GM18909 (cell line): Measurements from ENCODE around the gene DLG2.

Source experiments
- ATAC-seq: cut with Tn5 transposase; IDR thresholded peaks from one replicate; pipeline ENCODE4 v1.9.1; 2021; ENCODE audit warnings: mild to moderate bottlenecking; ENCODE audit not compliant: unreplicated experiment, poor library complexity

DLG2 gene

DNA sequence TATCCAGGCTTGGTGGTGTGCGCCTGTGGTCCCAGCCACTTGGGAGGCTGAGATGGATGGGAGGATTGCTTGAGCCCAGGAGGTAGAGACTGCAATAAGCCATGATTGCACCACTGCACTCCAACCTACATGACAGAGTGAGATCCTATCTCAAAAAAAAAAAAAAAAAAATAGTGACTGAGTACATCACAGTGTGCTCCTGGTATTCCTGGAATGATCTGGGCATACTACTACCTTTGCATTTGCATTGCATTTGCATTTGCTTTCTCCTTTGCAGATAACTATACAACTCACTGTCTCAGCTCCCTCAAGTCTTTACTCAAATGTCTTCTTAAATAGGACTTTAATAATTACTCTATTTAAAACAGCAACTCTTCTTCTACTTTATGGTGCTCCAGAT is 51.8 kb downstream of the DLG2 start:
- ATAC-seq, result no peak

DNA sequence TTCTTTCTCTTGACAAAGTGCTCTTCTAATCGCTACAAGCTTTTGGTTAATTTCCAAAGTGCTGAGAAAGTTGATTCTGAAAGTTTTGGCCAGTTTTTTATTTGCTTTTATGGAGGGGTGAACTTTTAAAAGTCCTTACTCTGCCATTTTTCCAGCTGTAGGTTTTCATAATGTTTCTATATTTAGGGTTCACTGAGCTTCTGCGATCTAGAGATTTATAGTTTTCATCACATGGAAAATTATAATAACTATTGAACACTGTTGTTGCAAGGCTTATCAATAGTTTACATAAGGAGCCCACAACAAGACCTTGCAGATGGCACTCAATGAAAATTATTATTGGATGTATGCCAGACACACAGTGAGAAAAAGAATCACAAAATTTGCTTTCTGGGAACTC is 55.1 kb downstream of the DLG2 start:
- no peak for ATAC-seq

DNA sequence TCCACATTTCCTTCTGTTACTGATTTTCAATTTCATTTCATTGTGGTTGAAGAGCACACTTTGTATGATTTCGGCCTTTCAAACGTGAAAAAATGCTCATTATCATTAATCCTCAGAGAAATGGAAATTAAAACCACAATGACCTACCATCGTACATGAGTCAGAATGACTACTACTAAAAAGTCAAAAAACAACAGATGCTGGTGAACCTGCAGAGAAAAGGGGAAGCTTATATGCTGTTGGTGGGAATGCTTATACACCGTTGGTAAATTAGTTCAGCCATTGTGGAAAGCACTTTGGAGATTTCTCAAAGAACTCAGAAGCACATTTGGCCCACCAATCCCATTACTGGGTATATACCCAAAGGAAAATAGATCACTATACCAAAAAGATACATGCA is 57.6 kb downstream of the DLG2 start:
- ATAC-seq, result no peak

DNA sequence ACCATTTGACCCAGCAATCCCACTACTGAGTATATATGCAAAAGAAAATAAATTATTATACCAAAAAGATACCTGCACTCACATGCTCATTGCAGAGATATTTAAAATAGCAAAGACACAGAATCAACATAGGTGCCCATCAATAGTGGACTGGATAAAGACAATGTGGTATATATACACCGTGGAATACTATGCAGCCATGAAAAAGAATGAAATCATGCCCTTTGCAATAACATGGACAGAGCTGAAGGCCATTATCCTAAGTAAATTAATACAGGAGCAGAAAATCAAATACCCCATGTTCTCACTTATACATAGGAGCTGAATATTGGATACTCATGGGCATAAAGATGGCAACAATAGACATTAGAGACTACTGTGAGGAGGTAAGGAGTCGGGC is 68.7 kb downstream of the DLG2 start:
- ATAC-seq, result no peak

DNA sequence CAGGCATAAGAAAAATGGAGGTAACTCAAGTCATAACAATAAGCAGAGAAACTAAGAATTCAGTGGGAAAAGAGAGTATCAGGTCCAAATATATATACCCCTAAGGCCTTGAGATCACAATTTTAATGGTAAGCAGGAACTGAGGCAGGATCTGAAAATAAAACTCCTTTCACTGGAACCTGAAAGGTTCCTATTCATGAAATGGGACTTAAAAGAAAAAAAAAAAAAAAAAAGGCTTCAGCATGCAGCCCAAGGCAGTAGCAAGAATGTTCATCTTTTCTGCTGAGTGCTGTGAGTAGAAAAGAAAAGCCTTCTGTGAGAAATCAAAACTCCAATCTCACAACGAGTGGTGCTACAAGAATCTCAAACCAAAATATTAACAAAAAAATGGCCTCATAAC is 75.3 kb downstream of the DLG2 start:
- ATAC-seq, result no peak

DNA sequence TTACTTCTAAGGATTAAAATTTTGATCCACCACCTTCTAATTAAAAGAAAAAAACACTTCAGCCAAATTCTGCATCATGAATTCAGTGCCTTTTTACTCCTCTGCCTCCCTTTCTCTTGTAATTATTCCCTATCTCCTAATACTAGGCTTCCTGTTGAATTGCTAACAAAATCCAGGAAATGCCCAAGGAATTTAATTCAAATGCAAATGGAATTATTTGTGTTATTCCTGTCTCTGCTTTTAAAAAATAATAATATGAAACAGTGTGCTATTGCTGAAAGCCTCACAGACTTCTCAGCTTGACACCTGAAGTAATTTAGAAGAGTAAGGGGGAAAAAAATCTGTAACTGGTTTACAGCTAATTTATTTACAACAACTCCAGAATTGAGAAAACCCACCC is 85.5 kb downstream of the DLG2 start:
- no peak for ATAC-seq

DNA sequence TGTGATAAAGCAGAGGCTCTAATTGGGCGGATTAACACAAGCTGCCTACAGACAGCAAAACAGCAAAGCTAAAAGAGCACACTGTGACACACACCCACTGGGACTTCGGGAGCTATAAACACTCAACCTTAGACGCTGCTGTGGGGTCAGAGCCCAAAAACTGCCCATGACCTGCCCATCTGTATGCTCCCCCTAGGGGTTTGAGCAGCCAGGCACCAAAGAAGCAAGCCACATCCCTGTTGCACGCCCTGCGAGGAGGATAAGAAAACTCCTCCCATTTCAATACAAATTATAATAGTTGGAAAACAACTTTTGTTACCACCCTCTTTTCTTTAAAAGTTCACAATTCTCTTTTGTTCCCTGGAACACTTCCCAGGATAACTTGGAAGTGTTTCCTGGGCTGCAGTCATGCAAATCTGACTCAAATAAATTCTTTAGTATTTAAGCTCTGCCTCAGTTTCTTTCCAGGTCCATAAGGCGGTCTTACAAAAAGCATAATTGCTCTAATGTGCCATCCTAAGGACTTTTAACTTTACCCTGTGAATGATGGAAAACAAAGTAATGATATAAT is 86.4 kb downstream of the DLG2 start:
- no peak for ATAC-seq

DNA sequence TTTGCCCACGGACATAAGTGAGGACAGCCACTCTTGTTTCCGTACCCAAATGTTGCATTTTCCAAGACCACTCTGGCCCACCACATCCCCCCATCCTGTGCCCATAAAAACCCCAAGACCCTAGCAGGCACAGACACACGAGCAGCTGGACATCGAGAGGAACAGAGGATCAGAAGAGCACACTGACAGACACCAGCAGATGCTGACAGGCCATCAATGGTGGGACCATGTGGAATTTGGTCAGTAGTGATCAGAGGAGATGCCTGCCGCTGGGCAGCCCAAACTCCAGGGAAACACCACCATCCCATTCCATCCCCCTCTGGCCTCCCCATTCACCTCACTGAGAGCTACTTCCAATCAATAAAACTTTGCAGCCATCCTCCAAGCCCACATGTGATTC is 87.0 kb downstream of the DLG2 start:
- ATAC-seq, result no peak

DNA sequence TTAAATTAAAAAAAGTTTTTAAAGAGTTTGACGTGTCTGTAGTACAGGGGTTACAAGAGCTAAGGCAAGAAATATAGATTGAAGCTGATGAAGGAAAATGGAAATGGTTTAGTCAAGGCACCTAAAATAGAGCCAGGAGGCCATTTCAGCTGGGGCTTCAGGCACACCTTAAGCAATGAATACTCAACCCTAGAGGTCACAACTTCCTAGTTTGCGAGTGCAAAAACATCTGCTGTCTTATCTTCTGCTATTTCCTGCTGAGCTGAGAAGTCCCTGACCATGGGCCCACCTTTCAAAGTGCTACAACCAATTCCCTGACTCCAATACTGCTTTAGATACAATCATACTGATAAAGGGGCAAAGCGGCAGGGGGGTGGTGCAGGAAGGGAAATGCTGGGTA is 87.4 kb downstream of the DLG2 start:
- ATAC-seq, result no peak

DNA sequence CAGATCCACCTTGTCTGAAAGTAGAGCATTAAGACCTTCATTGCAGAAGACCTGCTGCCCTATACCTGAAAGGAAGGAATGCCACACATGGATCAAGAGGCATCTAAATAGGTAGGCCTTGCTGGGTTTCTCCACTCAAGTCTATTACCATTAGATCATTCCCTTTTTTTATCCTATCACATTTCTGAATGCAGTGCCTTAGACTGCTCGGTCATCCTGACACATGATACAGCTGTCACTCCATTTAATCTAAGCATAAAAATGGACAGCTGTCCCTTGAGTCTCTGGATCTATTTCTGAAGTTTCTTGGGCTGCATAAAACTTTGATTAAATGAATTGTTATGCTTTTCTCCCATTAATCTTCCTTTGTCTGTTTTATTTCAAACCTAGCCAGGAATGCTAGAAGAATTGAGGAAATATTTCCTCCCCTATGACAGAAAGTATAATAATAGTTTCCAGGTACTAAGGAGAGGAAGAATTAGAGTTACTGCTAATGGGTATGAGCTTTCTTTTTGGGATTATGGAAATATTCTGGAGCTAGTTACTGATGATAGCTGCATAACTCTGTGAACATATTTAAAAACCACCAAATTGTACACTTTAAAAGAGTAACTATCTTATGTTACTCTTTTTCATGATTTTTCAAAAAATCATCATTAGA is 88.0 kb downstream of the DLG2 start:
- no peak for ATAC-seq

DNA sequence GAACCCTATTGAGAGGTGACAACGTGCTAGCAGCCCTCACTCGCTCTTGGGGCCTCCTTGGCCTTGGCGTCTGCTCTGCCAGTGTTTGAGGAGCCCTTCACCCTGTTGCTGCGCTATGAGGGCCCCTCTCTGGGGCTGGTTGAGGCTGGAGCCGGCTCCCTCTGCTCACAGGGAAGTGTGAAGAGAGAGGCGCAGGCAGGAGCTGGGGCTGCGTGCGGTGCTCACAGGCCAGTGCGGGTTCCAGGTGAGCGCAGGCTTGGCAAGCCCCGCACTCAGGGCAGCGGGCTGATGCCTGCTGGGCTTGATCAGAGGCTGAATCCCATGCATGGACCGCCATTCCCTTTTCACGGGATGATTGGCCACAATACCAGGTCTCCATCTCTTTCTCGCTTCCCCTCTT is 90.7 kb downstream of the DLG2 start:
- ATAC-seq, result no peak

DNA sequence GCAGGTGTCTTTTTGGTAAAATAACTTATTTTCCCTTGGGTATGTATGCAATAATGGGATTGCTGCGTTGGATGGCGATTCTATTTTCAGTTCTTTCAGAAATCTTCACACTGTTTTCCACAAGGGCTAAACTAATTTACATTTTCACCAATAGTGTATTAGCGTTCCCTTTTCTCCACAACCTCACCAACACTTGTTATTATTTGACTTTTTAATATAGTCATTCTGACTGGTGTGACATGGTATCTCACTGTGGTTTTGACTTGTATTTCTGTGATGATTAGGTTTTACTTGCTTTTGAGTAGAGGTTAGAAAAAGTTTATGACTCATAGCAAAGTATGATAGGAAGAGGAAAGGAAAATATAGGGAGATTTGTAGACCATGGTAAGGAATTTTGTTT is 92.3 kb downstream of the DLG2 start:
- no peak for ATAC-seq

DNA sequence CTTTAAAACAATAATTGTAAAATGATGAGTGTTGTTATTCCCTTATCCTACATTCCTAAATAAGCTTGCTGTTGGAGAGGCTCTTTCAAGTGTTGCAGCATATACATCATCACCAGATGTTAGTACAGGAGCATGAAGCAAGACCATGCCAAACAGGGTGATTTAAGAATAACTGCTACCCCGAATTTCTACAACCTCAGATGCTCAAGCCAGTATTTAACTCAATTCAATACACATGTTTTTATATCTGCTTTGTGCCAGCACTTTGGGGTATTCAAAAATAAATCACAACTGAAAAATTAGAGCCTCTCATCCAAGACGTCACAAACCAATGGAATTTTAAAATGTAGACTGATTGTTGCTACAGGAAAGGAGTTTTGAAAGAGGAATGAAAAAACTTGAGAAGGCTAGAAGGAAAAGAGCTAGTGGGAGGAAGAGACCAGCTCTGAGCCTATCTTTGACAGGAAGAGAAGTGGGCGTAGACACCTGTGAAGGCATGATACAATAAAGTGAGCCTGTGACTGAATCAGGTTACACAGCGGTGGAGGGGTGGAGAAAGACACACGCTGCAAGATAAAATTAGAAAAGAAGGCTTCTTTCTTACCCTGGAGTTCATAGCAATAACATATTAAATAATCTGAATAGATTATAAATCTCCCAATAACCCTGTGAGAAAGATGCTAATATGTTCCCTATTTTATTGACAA is 95.8 kb downstream of the DLG2 start:
- no peak for ATAC-seq

DNA sequence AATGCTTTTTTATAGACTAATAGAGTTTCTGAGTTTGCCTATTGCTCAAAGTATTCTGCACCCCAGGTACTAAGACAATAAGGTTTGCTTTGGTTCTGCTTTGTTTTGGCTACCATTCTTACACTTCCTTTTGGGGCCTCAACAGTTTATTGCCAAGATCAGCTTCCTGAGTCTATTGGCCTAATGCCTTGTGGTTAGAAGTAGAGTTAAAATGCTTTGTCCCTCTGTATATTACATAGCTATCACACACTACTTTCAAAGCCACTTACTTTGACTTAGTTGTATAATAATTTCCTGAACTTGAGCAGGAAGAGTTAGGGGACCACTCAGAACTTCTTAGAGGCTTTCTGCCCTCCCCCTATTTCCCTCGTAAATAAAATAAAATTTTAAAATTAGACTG is 96.5 kb downstream of the DLG2 start:
- ATAC-seq, result no peak

DNA sequence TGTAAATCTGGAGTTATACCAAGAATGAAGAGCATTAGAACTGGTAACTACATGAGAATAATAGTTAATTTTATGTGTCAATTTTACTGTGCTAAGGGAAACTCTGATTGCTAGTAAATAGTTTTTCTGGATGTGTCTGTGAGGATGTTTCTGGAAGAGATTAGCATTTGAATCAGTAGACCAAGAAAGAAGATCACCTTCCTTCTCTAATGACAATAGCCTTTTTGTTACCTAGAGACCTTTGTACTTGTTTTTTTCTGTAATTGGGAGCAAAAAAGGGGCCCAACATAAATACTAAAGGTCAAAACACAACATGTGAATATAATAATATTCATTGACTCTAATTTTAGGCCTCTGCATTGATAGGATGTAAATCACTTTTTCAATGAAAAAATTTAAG is 100.6 kb downstream of the DLG2 start:
- no peak for ATAC-seq

DNA sequence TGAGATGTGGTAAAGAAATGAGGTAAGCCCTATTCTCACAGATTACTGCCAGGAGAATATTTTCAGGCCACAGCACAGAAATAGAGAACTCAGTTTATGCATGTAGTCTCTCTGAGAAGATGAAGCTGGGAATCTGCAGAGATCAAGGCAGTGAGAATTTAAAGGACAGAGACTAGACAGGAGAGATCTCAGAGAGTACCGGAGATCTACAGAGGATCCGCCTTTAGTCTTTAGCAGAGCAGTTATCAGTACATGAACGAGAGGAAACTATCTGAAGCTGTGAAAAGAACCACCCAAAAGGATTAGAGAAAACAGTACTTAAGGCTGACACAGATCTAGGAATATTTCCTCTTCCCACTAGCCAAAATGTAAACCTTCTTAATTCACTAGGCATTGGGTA is 101.5 kb downstream of the DLG2 start:
- ATAC-seq, result no peak

DNA sequence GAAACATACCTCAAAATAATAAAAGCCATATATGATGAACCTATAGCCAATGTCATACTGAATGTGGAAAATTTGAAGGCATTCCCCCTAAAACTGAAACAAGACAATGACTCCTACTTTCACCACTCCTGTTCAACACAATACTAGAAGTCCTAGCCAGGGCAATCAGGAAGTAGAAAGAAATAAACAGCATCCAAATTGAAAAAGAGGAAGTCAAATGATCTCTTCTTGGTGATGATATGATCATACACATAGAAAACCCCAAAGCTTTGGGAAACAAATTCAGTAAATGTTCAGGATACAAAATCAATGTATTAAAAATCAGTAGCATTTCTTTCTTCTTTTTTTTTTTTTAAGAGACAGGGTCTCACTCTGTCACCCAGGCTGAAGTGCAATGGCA is 109.9 kb downstream of the DLG2 start:
- ATAC-seq, result no peak

DNA sequence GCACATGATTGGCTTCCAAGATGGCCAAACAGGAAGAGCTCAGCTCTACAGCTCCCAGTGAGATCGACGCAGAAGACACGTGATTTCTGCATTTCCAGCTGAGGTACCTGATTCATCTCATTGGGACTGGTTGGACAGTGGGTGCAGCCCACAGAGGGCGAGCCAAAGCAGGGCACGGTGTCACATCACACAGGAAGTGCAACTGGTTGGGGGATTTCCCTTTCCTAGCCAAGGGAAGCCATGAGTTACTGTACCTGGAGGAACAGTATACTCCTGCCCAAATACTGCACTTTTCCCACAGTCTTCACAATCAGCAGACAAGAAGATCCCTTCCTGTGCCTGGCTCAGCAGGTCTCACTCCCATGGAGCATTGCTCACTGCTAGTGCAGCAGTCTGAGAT is 131.2 kb downstream of the DLG2 start:
- peak; percentile 44 for ATAC-seq

DNA sequence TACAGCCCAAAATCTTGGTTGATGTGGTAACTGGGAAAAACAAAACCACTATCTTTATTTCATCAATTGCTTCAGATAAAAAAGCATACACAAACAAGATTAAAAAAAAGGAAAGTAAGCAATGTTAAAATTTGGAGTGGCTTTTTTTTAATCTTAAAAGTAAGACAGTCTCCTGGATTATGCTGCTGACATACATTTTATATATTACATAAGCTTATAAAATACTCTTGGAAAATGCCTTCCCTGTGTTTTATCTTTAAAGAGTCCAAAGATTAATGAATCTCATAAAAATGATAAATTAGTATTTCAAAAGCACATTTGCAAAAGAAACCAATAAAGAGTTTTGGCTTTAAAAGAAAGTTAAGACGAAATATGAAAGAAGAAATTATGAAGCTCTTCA is 132.7 kb downstream of the DLG2 start:
- no peak for ATAC-seq

DNA sequence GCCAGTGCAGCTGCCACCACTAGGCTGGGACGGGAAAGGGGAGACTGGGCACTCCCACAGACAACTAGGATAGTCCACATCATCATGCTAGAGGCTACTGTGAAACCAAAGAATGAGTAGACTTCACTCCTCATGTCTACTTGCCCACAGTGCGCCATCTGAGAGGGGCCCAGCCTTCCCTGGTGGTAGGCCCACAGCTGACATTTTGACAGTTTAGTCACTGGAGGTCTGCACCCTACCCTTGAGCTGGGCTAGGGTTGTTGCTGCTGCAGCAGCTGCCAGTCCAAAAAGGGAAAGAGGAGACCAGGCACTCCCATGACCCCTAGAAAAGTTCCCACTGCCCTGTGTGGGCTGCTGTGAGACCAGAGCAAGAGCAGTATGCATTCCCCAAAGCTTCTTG is 141.2 kb downstream of the DLG2 start:
- ATAC-seq, result no peak

DNA sequence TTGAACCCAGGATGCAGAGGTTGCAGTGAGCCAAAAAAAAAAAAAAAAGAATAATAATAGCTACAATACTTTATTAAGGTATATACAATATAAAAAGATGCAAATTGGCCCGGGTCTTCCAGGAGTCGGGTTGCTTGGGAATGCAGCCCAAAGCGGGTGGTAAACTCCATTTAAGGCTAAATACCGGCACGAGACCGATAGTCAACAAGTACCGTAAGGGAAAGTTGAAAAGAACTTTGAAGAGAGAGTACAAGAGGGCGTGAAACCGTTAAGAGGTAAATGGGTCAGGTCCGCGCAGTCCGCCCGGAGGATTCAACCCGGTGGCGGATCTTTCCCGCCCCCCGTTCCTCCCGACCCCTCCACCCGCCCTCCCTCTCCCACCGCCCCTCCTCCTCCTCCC is 143.3 kb downstream of the DLG2 start:
- ATAC-seq, result no peak

DNA sequence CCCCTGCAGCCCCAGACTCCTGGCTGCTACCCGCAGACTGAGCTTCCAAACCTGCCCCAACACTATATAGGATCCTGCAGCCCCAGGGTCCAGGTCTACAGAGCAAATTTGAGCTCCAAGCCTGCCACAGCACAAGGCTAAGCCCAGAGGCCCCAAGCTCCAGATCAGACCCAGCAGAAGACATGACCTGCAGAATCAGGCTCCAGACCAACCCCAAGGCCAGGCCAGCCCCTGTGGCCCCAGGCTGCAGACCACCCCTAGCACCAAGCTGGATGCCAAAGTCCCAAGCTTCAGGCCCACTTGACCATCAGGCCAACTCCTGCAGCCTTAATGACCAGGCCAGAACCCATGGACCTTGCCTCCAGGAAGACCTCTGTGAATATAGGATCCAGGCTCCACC is 145.3 kb downstream of the DLG2 start:
- no peak for ATAC-seq
